ENCODE results near the gene NAGPA. TPM values are rescaled to one million over a fixed set of nuclear protein-coding genes. Genes with fewer than 3 reads are reported as not detected.
"Not testable (repeated sequence)": the region's sequence is repeated elsewhere in the genome, so short reads cannot be mapped to it uniquely, and the experiment has no call there.

Gene NAGPA
- total RNA-seq, 1 experiment from 2014 or later = 43.8 TPM

DNA sequence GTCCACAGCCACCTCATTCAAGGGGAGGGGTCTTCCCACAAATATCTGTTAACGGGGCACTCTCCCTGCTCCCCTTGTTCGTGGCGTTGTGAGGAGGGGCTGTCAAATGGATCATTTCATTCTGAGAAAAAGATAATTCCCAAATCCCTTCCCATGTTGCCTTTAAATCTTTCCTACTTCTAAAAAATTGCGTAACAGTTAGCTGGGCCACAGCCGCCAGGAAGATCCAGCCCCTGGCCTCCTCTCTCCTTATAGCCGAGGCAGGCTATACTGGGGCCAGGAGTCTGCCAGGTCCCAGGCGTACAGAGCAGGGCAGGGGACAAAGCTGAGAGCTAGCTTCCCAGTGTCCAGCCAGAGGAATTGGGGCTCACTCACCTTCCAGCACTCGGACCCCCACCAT, 31.6 kb upstream of the NAGPA start:
- Histone ChIP-seq H3K4me3 (no peak overlapping the region), H3K36me3 (no peaks in the 10 kb centered on the region), H3K9me3 (no peaks in the 10 kb centered on the region), H3K27me3 (peaks cover 59% of the 10 kb centered on the region)
- no peak for DNase-seq

DNA sequence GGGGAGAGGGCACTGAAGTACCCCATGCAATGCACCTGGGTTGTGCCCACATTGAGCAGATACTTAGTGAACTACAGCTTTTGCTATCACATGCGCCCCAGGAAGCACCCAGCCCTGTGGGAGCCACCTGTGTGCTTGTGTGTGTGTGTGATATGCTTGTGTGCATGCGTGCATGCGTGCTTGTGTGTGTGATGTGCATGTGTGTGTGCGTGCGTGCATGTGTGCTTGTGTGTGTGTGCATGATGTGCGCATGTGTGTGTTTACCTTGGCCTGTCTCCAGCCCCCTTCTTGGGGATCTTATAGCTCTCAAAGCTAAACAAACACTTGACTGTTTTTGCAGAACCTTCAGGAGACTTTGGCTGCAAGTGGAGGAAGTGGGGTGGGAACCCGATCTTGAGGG, 31.2 kb upstream of the NAGPA start:
- peaks cover 59% of the 10 kb centered on the region for H3K27me3 ChIP-seq
- H3K36me3 ChIP-seq = no peaks in the 10 kb centered on the region
- H3K9me3 ChIP-seq = no peaks in the 10 kb centered on the region
- no peak overlapping the region for H3K4me3 ChIP-seq
- no peak for DNase-seq

DNA sequence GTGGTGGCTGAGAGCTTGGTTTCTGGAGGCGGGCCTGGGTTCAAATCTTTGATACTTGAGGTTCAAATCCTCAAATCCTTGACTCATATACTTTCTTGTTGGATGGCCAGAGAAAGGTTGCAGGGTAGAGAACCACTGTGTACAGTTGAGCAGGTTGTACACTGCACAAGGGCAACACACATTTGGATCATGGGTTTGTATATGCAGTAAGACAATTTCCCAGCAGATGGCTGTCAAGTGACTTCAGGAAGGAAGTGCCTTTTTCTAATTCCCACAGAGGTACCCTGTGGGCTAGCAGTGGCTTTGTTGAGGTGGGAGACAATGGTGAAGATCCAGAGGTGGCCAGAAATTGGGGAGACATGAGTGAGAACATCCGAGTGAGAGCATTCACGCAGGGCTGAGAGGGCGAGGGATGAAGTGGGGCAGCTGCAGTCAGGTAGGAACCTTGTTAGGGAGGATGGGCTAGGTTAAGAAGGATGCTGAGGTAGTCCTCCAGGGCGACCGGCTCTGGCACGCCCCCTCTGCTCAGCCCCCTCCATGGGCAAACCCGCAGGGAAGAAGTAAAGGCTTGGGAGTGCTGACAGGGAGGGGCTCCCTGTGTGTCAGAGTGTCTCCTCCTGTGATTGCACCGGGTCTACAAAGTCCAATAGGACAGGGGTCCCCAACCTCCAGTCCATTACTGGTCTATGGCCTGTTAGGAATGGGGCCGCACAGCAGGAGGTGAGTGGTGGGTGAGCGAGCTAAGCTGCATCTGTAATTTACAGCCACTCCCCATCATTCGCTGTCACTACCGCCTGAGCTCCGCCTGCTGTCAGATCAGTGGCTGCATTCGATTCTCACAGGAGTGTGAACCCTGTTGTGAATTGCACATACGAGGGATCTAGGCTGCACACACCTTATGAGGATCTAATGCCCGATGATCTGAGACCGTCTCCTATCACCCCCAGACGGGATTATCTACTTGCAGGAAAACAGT, 29.3 kb upstream of the NAGPA start:
- DNase-seq = no peak
- peaks cover 59% of the 10 kb centered on the region for H3K27me3 ChIP-seq
- no peak overlapping the region for H3K4me3 ChIP-seq
- no peaks in the 10 kb centered on the region for H3K36me3 ChIP-seq
- H3K9me3 ChIP-seq = no peaks in the 10 kb centered on the region

DNA sequence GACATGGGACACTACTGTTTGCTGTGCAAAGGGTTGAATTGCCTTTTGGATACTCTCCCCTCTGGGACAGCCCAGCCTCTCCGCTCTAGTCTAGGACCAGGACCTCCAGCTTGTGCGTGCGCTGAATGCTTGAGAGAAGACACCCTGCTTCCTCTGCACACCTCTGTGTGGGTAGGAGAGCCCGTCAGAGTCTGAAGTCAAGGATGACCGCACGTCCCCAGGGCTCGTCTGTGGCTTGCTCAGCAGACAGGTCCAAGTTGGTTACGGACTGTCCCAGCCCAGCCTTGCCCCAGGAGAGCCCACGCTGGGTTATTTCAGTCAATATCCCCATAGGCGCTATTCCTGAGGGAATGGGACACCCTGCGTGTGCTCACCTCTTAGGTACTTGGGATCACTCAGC, 28.3 kb upstream of the NAGPA start:
- Histone ChIP-seq H3K27me3 (peaks cover 50% of the 10 kb centered on the region), H3K4me3 (no peak overlapping the region), H3K36me3 (no peaks in the 10 kb centered on the region), H3K9me3 (no peaks in the 10 kb centered on the region)
- no peak for DNase-seq

DNA sequence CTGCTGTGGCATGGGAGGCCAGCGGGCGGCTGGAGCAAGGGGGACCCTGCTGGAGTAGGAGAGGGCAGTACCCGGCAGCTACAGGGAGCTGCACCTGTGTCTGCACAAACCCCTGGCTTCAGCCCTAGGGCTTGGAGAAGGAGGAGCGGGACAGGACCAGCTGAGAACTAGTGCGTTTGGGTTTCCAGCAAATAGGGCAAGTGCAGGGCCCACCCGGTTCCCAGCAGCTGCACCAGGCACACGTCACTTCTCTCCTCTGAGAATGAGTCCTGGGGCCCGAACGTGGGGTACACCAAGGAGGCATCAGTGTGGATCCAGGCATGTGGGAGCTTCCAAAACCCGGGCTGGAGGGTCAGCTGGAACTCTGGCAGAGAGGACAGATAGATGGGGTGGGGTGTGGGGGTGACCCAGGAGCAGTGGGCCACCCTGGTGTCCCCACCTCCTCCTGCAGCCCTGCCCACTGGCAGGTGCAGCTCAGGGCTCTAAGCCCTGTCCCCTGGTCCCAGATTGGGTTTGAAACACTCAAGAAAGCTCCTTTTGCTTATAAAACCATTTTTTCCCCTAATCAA, 26.4 kb upstream of the NAGPA start:
- peaks cover 31% of the 10 kb centered on the region for H3K27me3 ChIP-seq
- H3K36me3 ChIP-seq = no peaks in the 10 kb centered on the region
- H3K4me3 ChIP-seq = no peak overlapping the region
- H3K9me3 ChIP-seq = no peaks in the 10 kb centered on the region
- no peak for DNase-seq

DNA sequence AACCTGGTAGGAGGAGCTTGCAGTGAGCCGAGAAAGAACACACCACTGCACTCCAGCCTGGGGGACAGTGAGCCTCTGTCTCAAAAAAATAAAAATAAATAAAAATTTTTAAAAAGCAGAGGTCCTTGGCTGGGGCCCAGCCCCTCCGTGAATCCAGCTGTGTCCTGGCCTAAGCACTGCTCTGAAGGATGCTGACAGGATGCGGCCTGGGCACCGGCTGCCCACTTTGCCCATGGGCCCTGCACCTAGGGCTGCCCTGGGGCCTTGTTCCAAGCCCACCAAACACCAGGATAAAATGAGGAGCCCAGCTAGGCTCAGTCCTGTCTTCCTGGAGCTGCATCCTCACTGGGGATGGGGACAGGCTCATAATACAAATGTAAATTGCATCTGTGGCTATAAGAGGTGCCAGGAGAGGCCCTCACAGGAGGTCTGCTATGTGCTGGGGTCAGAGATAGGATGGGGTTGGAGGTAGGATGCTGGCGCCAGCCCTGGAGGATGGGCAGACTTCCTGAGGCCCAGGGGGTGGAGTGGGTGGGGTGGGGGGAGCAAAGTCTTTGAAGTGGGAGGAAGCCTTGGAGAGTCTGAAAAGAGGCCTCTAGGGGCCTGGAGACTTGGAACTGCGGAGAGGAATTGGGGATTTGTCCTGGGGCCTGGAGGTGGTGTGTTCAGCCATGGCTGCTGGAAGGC, 25.8 kb upstream of the NAGPA start:
- Histone ChIP-seq H3K36me3 (no peaks in the 10 kb centered on the region), H3K27me3 (peaks cover 25% of the 10 kb centered on the region), H3K9me3 (no peaks in the 10 kb centered on the region), H3K4me3 (no peak overlapping the region)
- no peak for DNase-seq

DNA sequence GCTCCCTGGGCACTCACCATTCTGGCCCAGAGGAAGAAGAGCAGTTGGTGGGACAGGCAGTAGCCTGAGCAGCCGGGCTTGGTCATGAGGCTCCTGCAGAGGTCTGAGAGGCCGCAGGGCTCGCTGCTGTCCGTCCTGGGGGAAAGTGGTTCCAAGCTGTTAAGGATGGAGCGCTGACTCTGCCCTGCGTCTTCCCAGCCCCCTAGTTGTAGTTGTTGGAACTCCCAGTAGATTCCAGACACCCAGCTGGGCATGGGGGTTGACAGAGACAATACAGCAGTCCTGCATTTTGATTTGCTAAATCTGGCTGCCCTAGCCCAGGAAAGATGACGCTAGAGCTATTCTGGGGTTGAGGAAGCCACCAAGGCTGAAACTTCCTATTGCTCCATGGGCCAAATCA, 24.7 kb upstream of the NAGPA start:
- no peak overlapping the region for H3K4me3 ChIP-seq
- H3K27me3 ChIP-seq = peaks cover 17% of the 10 kb centered on the region
- DNase-seq = peak; percentile 31
- no peaks in the 10 kb centered on the region for H3K9me3 ChIP-seq
- no peaks in the 10 kb centered on the region for H3K36me3 ChIP-seq

DNA sequence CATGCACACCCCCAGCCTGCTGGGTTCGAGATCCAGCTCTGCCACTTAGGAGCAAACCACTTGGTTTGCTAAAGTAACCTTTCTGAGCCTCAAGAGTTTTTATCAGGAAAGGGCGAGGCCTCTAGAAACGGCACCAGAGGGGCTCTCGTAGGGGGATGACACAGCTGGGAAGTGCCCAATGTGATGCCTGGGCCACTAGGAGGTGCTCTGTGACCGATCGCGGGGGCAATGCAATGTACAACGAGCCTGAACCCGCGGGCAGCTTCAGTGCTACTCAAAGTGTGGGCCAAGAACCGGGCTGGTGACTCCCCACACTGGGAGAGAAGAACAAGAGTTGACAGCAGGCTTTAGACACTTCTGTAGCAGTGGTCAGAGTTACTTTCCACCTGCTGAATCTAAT, 22.6 kb upstream of the NAGPA start:
- DNase-seq = peak; percentile 40
- Histone ChIP-seq H3K27me3 (peaks cover 5% of the 10 kb centered on the region; the same call in 1 of the 2 replicates), H3K4me3 (no peak overlapping the region), H3K9me3 (no peaks in the 10 kb centered on the region), H3K36me3 (no peaks in the 10 kb centered on the region)

DNA sequence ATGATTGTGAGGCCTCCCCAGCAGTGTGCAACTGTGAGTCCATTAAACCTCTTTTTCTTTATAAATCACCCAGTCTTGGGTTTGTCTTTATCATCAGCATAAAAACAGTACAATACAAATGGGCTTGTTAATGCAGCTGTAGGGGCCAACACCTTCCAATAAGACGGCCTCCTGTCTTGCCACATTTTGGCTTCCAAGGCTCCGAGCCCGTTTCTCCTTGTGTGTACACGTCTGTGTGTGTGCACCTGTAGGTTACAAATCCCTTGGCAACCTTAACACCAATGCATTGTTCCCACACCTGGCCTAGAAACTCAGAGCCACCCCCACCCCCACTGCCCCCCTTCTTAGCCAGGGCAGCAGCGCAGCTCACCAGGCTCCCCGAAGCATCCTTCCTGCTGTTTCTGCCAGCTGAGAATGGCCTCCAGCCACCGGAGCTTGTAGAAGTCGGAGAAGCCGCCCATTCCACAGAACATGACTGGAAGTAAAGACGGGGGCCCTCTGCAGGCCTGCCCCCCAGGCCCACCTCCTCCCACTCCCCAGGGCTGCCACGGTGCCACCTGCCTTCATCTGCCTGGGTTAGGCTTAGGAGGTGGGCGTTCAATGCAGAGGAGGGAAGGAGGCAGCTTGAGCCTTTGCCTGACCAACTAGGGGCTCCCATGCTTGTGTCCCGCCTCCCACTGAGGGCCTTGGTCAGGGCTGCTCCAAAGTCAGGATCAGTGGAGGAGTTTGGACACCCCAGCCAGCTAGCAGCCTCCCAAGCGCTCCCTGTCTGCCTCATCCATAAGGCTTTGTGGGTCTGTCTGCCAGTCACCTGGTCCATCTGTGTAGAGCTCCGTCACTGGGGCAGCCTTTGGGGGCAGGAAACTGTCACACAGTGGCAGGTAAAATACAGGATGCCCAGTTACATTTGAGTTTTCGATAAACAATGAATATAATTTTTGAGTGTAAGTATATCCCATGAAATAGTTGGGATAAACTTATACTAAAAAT, 21.4 kb upstream of the NAGPA start:
- DNase-seq = no peak

DNA sequence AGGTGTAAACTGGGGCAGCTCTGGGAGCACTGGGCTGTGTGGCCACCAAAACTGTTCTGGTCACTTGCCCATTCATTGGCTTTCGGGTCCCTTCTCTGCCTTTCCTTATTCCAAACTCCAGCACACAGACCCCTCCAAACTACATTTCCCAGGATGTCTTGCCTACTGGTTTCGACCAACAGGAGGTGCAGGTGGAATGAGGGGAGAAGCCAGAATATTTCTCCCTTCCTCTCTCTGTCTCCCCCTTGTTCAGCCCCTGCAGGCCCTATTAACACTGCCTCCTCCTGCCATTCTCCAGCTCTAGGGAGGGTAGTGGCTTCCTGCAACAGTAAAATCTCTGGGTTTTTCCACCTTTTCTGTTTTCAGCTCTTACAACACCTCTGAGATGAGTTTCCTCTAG, 13.2 kb upstream of the NAGPA start:
- H3K4me3 ChIP-seq = no peak overlapping the region
- DNase-seq = no peak
- H3K36me3 ChIP-seq = no peaks in the 10 kb centered on the region
- peaks cover 10% of the 10 kb centered on the region for H3K27me3 ChIP-seq
- no peaks in the 10 kb centered on the region; the same call in 1 of the 2 replicates for H3K9me3 ChIP-seq

More for the DNA sequence above, 21.4 kb upstream of the NAGPA start:
- H3K36me3 ChIP-seq = no peaks in the 10 kb centered on the region
- no peak overlapping the region for H3K4me3 ChIP-seq
- peaks cover 11% of the 10 kb centered on the region for H3K27me3 ChIP-seq
- no peaks in the 10 kb centered on the region; the same call in 1 of the 2 replicates for H3K9me3 ChIP-seq

DNA sequence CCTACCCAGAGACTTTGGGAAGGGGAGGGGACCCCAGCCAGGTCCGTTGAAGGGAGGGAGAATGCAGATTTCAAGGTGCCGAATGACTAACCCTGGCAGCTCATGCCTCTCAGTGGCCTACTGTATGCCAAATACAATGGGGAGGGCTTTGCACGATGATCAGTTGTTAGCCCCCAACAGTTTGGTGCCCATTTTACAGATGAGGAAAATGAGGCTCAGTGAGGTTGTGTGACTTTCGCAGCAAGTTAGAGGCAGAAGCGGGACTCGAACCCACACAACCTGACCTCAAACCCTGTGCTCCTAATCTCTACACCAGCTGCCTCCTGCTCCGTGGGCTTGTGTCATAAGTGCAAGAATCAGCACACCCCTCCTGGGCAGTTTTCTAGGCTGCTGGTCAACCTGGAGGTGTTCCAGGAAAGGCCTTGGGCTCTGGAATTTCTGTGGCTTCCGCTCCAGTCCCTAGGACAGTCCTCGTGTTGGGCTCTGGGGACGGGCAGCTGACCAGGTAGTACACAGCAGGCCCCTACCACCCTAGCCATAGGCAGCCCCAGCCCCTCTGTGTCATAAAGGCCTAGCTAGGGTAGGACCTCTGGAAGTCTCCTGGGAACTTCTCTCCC, 11.9 kb upstream of the NAGPA start:
- Histone ChIP-seq H3K4me3 (no peak overlapping the region), H3K9me3 (no peaks in the 10 kb centered on the region; the same call in 1 of the 2 replicates), H3K27me3 (peaks cover 4% of the 10 kb centered on the region), H3K36me3 (no peaks in the 10 kb centered on the region)
- no peak for DNase-seq

DNA sequence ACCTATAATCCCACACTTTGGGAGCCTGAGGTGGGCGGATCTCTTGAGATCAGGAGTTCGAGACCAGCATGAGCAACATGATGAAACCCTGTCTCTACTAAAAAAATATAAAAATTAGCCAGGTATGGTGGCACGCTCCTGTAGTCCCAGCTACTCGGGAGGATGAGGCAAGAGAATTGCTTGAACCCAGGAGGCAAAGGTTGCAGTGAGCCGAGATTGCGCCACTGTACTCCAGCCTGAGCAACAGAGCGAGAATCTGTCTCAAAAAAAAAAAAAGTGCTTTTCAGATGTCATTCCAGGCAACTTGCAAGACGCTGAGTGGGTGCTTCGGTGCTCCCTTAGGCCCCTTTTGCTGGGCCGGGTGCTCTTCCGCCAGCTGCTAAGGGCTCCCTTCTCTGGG, 10.8 kb upstream of the NAGPA start:
- H3K4me3 ChIP-seq, H3K27me3 ChIP-seq, H3K36me3 ChIP-seq, H3K9me3 ChIP-seq, DNase-seq: not testable (repeated sequence)

DNA sequence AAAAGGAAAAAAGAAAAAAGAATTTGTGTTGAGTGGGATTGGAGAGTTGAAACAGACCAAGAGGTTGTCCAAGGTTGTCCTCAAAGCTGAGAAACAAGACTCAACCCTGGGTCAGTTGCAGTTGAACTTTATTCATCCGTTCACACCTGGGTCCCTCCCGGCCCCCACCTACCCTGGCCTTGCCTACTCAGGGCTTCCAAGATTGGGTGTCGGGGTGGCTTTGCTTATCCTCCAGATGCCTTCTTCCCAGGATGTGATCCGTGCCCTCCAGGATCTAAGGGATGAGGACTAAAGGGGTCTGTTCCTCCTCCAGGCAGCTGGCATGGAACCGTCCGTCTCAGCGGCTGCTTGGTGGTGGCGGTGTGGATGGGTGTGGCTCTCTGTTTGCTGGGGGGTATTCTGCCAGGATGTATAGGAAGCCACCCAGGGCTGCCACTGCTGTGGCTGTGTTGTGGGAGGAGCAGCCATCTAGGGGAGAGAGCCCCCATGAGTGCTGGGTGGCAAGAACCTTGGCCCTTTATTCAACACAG, 10.3 kb upstream of the NAGPA start:
- Histone ChIP-seq H3K27me3 (no peaks in the 10 kb centered on the region; the same call in 1 of the 2 replicates), H3K4me3 (no peak overlapping the region), H3K36me3 (no peaks in the 10 kb centered on the region), H3K9me3 (no peaks in the 10 kb centered on the region; the same call in 1 of the 2 replicates)
- DNase-seq = no peak

DNA sequence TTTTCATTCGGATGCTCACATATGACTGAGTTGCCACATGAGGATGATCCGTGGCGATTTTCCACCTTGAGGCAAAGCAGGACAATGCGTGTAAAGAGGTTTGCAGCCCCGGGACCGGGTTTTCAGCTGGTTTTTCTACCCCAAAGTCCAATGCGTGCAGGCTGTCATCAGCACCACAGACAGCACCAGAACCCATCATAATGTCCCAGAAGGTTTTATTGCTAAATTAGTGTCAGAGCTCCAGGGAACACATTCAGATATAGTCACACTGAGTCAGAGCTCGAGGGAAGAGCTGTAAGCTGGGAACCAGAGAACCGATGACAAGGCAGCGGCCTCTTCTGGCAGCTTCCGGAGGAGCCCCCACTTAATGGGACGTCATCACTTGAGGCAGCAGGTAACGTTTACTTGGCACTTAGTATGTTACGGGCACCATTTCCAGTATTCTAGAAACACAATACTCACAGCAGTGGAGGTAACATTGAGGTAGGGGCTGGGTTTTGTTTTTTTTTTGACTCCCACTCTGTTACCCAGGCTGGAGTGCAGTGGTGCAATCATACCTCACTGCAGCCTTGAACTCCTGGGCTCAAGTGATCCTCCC, 8.9 kb upstream of the NAGPA start:
- H3K36me3 ChIP-seq = no peaks in the 10 kb centered on the region
- no peak overlapping the region for H3K4me3 ChIP-seq
- DNase-seq = peak; percentile 65
- H3K9me3 ChIP-seq = no peaks in the 10 kb centered on the region
- no peaks in the 10 kb centered on the region; the same call in 1 of the 2 replicates for H3K27me3 ChIP-seq

DNA sequence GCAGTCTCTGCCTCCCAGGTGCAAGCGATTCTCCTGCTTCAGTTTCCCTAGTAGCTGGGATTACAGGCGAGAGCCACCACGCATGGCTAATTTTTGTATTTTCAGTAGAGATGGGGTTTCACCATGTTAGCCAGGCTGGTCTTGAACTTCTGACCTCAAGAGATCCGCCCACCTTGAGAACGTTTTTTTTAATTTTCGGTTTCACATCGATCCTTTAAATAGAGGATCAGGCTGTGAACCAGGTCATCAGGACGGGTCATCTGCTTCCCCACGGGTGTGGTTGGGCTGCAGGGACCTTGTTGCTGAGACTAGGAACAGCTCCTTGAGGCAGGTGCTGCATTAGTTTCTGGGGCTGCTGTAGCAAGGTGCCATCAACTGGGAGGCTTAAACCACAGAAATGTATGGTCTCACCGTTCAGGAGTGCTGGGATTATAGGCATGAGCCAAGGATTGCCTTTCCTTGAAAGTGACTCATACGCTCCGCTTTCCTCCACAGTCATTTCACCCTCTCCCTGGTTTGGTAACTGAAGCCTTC, 7.9 kb upstream of the NAGPA start:
- Histone ChIP-seq H3K4me3 (no peak overlapping the region), H3K36me3 (no peaks in the 10 kb centered on the region), H3K9me3 (no peaks in the 10 kb centered on the region), H3K27me3 (no peaks in the 10 kb centered on the region; the same call in 1 of the 2 replicates)
- DNase-seq = peak; percentile 73
